ENCODE results near the gene ZHX3. TPM values are rescaled to one million over a fixed set of nuclear protein-coding genes. Genes with fewer than 3 reads are reported as not detected.

The ZHX3 gene
- total and polyA plus RNA-seq, 9 of the 15 experiments (the other 6 are each of a cell fraction or from before 2014, with no cell fraction given): 0.80 to 14.6 (median 4.9) TPM

- intact Hi-C loops (cut with micrococcal nuclease) (no loop called here), in situ Hi-C loops (cut with MboI) (no loop called here)
- no peak overlapping the region for H3K9ac ChIP-seq (ENCODE audit: insufficient read depth in 1 of 2, low read depth in 2 of 2, low read length in 2 of 2)
- H3K4me3 ChIP-seq: no peak overlapping the region
- ChIA-PET CTCF (ENCODE audit: low intra/inter-chr PET ratio) (interaction anchor here (0.6 kb wide), 1 partner anchor 12 kb away, joined by 3 read pairs; no protein-coding TSS in a partner anchor), POLR2A (interaction anchor here (1.3 to 2.3 kb wide), 2 partner anchors 10 to 18 kb away, joined by 3 to 7 read pairs; no protein-coding TSS in a partner anchor)
- peaks cover 12% of the 10 kb centered on the region; the same call in 1 of the 2 replicates for H4K20me1 ChIP-seq (replicated peaks; ENCODE audit: control insufficient read depth, insufficient read depth, low read length)
- no peak overlapping the region for H3K4me2 ChIP-seq (ENCODE audit: insufficient read depth, low read length)
- no peak overlapping the region for H3K27ac ChIP-seq (ENCODE audit: extremely low read depth, low read depth, low read length)
- TF ChIP-seq SRSF9 (IDR thresholded peaks at IDR 0.05; ENCODE audit: borderline replicate concordance, low read depth, low read length) (no peak), BACH1 (tag; IDR thresholded peaks at IDR 0.05) (no peak), IFI16 (CRISPR knock-in tag; IDR thresholded peaks at IDR 0.05) (no peak), DNMT1 (IDR thresholded peaks at IDR 0.05) (no peak), PML (IDR thresholded peaks at IDR 0.05; ENCODE audit: low read length) (no peak), ZBTB33 (CRISPR knock-in tag; IDR thresholded peaks at IDR 0.05) (no peak), NEUROD1 (IDR thresholded peaks at IDR 0.05; ENCODE audit: borderline replicate concordance, low read depth, low read length, partially characterized antibody) (no peak), THAP12 (CRISPR knock-in tag; IDR thresholded peaks at IDR 0.05) (no peak), LEF1 (IDR thresholded peaks at IDR 0.05) (no peak), YBX1 (IDR thresholded peaks at IDR 0.05) (no peak), THRA (IDR thresholded peaks at IDR 0.05) (no peak), NFIC (IDR thresholded peaks at IDR 0.05) (no peak), TBP (optimal IDR thresholded peaks at IDR 0.05; ENCODE audit: low read depth, low read length) (no peak), ZNF175 (CRISPR knock-in tag; IDR thresholded peaks at IDR 0.05; ENCODE audit: low read depth) (no peak)
- ATAC-seq (no peak), DNase-seq (ENCODE audit: extremely low read depth in 1 of 4, low spot score in 3 of 4) (no peak), FAIRE-seq (no peak)
- no peaks in the 10 kb centered on the region for H3K79me2 ChIP-seq (ENCODE audit: control insufficient read depth, insufficient read depth, low read length)
- no peaks in the 10 kb centered on the region for H3K4me1 ChIP-seq (replicated peaks in 1 of 2; ENCODE audit: control insufficient read depth in 2 of 2, insufficient read depth in 2 of 2, low read length in 2 of 2)
- no peak overlapping the region for H2AFZ ChIP-seq (ENCODE audit: low read depth, low read length)
- H3K9me1 ChIP-seq (ENCODE audit: control insufficient read depth, insufficient read depth, low read length): peaks cover 2% of the 10 kb centered on the region
- H3K27me3 ChIP-seq (ENCODE audit: control insufficient read depth in 2 of 2, insufficient read depth in 2 of 2, low read length in 2 of 2): no peaks in the 10 kb centered on the region
- 87% methylated on average over 9 of the region's 9 CpGs for WGBS (ENCODE audit: insufficient coverage, low coverage, missing lambda C conversion rate)
- H3K9me3 ChIP-seq (replicated peaks; ENCODE audit: control insufficient read depth, insufficient read depth, low read depth, low read length): no peaks in the 10 kb centered on the region
- BruUV-seq (replicated peaks): no TSS peak
- H3K36me3 ChIP-seq (ENCODE audit: control insufficient read depth, insufficient read depth, low read length): peaks cover 85% of the 10 kb centered on the region; the same call in 2 of the 3 replicates
These were observed 148.3 kb downstream of the ZHX3 start for GRCh38 chr20:41169162-41169690.
